SK-N-SH (cell line): ENCODE results near the gene LMO7. TPM values are rescaled to one million over a fixed set of nuclear protein-coding genes. Genes with fewer than 3 reads are reported as not detected.

Experiments used
- CTCF ChIA-PET: fragments of 300-600, 350-600 bp; formaldehyde crosslinking; extraction: SDS; loops from one replicate; lab custom pipeline; 2021; lab: Yijun Ruan, JAX
- POLR2A ChIA-PET: fragments of 350-600 bp; sonication (Branson Sonifier 250); formaldehyde crosslinking; extraction: SDS; loops from one replicate; lab custom pipeline; 2020; ENCODE audit warnings: antibody characterized with exemption, inconsistent platforms; lab: Yijun Ruan, JAX
- DNase-seq: peaks from one replicate; pipeline ENCODE4 v3.0.0; 2012
- H2AFZ ChIP-seq: fragments of 200-600 bp; sonication (generic); 2 replicates; pipeline ENCODE4 v1.8.1; 2016; ENCODE audit warnings: antibody characterized with exemption, mild to moderate bottlenecking, low read depth
- H3F3A ChIP-seq: fragments of 200-600 bp; sonication (generic); replicated peaks from 2 replicates; pipeline ENCODE3; 2016; ENCODE audit warnings: antibody characterized with exemption, mild to moderate bottlenecking; ENCODE audit not compliant: insufficient read depth
- H3K27ac ChIP-seq, 2 experiments: fragments of 200-500 bp in 1 of 2; fragments of 200-600 bp in 1 of 2; sonication (Bioruptor generic) in 1 of 2; sonication (generic), shearing (Covaris generic) in 1 of 2; 2 replicates each; pipeline versions ENCODE4 v1.5.1 to v1.6.1; 2014 to 2016; ENCODE audit warnings: low read depth in 2 of 2, inconsistent platforms in 1 of 2, low read length in 1 of 2, mild to moderate bottlenecking in 1 of 2, mixed read lengths in 1 of 2
- H3K27me3 ChIP-seq: fragments of 200-600 bp; sonication (generic), shearing (Covaris generic); 2 replicates; pipeline ENCODE4 v1.6.1; 2016; ENCODE audit warnings: mixed run types; ENCODE audit not compliant: insufficient read depth
- H3K36me3 ChIP-seq, 2 experiments: fragments of 200-500 bp in 1 of 2; fragments of 200-600 bp in 1 of 2; sonication (Bioruptor generic) in 1 of 2; sonication (generic) in 1 of 2; replicated peaks in 1 of 2; 2 replicates each; pipeline versions ENCODE3 to v1.5.1; 2014 to 2016; ENCODE audit warnings: low read length in 1 of 2, mild to moderate bottlenecking in 1 of 2; ENCODE audit not compliant: insufficient read depth in 2 of 2, control insufficient read depth in 1 of 2
- H3K4me1 ChIP-seq, 2 experiments: fragments of 200-500 bp in 1 of 2; fragments of 200-600 bp in 1 of 2; sonication (Bioruptor generic) in 1 of 2; sonication (generic), shearing (Covaris generic) in 1 of 2; 2 replicates each; pipeline versions ENCODE4 v1.5.1 to v1.6.1; 2014 to 2016; ENCODE audit warnings: low read depth in 1 of 2, low read length in 1 of 2, mixed run types in 1 of 2; ENCODE audit not compliant: insufficient read depth in 2 of 2, control insufficient read depth in 1 of 2
- H3K4me2 ChIP-seq: fragments of 200-600 bp; sonication (generic), shearing (Covaris generic); 2 replicates; pipeline ENCODE4 v1.6.1; 2017; ENCODE audit warnings: mixed run types
- H3K4me3 ChIP-seq, 2 experiments: fragments of 200-500 bp in 1 of 2; fragments of 200-600 bp in 1 of 2; sonication (Bioruptor generic) in 1 of 2; sonication (generic), shearing (Covaris generic) in 1 of 2; 2 replicates each; pipeline versions ENCODE4 v1.5.1 to v1.8.1; 2014 to 2016; ENCODE audit warnings: low read depth in 2 of 2, inconsistent platforms in 1 of 2, low read length in 1 of 2, mild to moderate bottlenecking in 1 of 2, mixed read lengths in 1 of 2, moderate library complexity in 1 of 2
- H3K79me2 ChIP-seq: fragments of 200-600 bp; sonication (generic); 2 replicates; pipeline ENCODE4 v1.8.1; 2017; ENCODE audit warnings: mild to moderate bottlenecking; ENCODE audit not compliant: insufficient read depth
- H3K9ac ChIP-seq: fragments of 200-600 bp; sonication (generic); 2 replicates; pipeline ENCODE4 v1.6.1; 2017; ENCODE audit warnings: mixed run types
- H3K9me2 ChIP-seq: fragments of 200-600 bp; sonication (generic); 2 replicates; pipeline ENCODE4 v1.6.1; 2017; ENCODE audit warnings: mixed run types
- H3K9me3 ChIP-seq: fragments of 200-600 bp; sonication (generic); 2 replicates; pipeline ENCODE4 v1.6.1; 2017; ENCODE audit warnings: mixed run types, mild to moderate bottlenecking, moderate library complexity
- H4K20me1 ChIP-seq: fragments of 200-600 bp; sonication (generic); 2 replicates; pipeline ENCODE4 v1.6.1; 2017; ENCODE audit warnings: mild to moderate bottlenecking, mixed run types; ENCODE audit not compliant: insufficient read depth
- ELF1 ChIP-seq: IDR thresholded peaks from 2 replicates; pipeline ENCODE4 v1.4.0; 2012
- FOSL2 ChIP-seq: IDR thresholded peaks from 2 replicates; pipeline ENCODE4 v1.4.0; 2012; ENCODE audit warnings: low read depth, mild to moderate bottlenecking, moderate library complexity, borderline replicate concordance
- GABPA ChIP-seq: IDR thresholded peaks from 2 replicates; pipeline ENCODE4 v1.4.0; 2012; ENCODE audit warnings: low read depth, mild to moderate bottlenecking
- MAX ChIP-seq: IDR thresholded peaks from 2 replicates; pipeline ENCODE4 v1.4.0; 2012; ENCODE audit warnings: low read depth
- MEF2A ChIP-seq: IDR thresholded peaks from 2 replicates; pipeline ENCODE4 v1.4.0; 2012; ENCODE audit warnings: low read depth, borderline replicate concordance
- MXI1 ChIP-seq: IDR thresholded peaks from 2 replicates; pipeline ENCODE4 v1.6.1; 2012; ENCODE audit warnings: mild to moderate bottlenecking, low read depth, low read length, improper control_type of control experiment
- NFIC ChIP-seq: IDR thresholded peaks from 2 replicates; pipeline ENCODE4 v1.4.0; 2012; ENCODE audit warnings: borderline replicate concordance
- NRF1 ChIP-seq: IDR thresholded peaks from 2 replicates; pipeline ENCODE4 v1.6.1; 2012; ENCODE audit warnings: low read depth, mild to moderate bottlenecking, low read length
- POLR2AphosphoS5 ChIP-seq: IDR thresholded peaks from 2 replicates; pipeline ENCODE4 v1.6.1; 2012; ENCODE audit warnings: low read depth, low read length
- RAD21 ChIP-seq: IDR thresholded peaks from 2 replicates; pipeline ENCODE4 v1.6.1; 2012; ENCODE audit warnings: mild to moderate bottlenecking, low read length
- REST ChIP-seq: IDR thresholded peaks from 2 replicates; pipeline ENCODE4 v1.6.1; 2012; ENCODE audit warnings: mild to moderate bottlenecking, low read depth, low read length, moderate library complexity
- SIN3A ChIP-seq: IDR thresholded peaks from 2 replicates; pipeline ENCODE4 v1.6.1; 2012; ENCODE audit warnings: low read depth, mild to moderate bottlenecking, low read length, moderate library complexity, borderline replicate concordance
- TAF1 ChIP-seq: IDR thresholded peaks from 2 replicates; pipeline ENCODE4 v1.6.1; 2012; ENCODE audit warnings: low read depth, mild to moderate bottlenecking, low read length, moderate library complexity, borderline replicate concordance
- TCF12 ChIP-seq: IDR thresholded peaks from 2 replicates; pipeline ENCODE4 v1.4.0; 2012
- TEAD4 ChIP-seq: IDR thresholded peaks from 2 replicates; pipeline ENCODE4 v1.4.0; 2012; ENCODE audit warnings: mild to moderate bottlenecking, borderline replicate concordance; ENCODE audit not compliant: insufficient read depth
- USF1 ChIP-seq: IDR thresholded peaks from 2 replicates; pipeline ENCODE4 v1.4.0; 2012; ENCODE audit warnings: low read depth, borderline replicate concordance
- polyA plus RNA-seq, 3 experiments: library from polyadenylated mRNA; depleted of rRNA; stranded (reverse); fragments of >200 nt; gene quantifications; 2 replicates each; pipeline ENCODE4 v1.2.3, GENCODE V29; 2012
- TF ChIP-seq, protein P1 (sequence below): IDR thresholded peaks from 2 replicates; pipeline ENCODE4; 2012
- TF ChIP-seq, protein P2 (sequence below): fragments of 200-600 bp; sonication (generic); IDR thresholded peaks from 2 replicates; pipeline ENCODE4 v1.6.1; 2017; ENCODE audit warnings: antibody characterized with exemption, mild to moderate bottlenecking, moderate library complexity
- TF ChIP-seq, protein P3 (sequence below): IDR thresholded peaks from 2 replicates; pipeline ENCODE4 v1.4.0; 2012; ENCODE audit warnings: low read depth, borderline replicate concordance

The LMO7 gene
- polyA plus RNA-seq, 1 of the 3 experiments (the other 2 are of a cell fraction) = 83.6 TPM

DNA sequence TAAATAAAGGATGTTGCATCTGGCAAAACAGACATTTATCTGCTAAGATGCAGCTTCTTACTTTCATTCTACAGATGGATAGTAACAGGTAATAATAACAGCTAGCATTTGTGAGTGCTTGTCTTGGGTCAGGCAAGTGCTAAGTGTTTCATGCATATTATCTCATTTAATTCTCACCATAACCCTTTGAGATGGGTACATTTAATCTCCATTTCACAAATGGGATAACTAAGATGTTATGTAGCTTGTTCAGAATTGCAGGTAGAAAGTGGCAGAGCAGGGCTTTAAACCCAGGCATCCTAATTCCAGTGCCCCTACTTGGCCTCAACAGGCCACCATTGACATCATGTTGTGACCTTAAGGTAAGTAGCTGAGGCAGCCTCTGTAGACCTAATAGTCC, 69.8 kb downstream of the LMO7 start:
- Histone ChIP-seq H3K9ac (0 out of 2 replicates have a peak overlapping the region, but pooled peaks have one; percentile 4), H3F3A (peaks cover 51% of the 10 kb centered on the region), H3K4me3 (no peak overlapping the region), H3K9me3 (no peaks in the 10 kb centered on the region), H2AFZ (no peak overlapping the region), H3K9me2 (no peaks in the 10 kb centered on the region), H3K27ac (peak overlapping the region in 1 of 2 experiments; percentile 60; a peak in 2 of 4 replicates), H3K27me3 (no peaks in the 10 kb centered on the region), H3K4me2 (peak overlapping the region; percentile 44; the same call in 1 of the 2 replicates), H3K36me3 (peaks cover 0 to 49% of the 10 kb centered on the region in 2 experiments), H3K4me1 (peaks cover 0 to 20% of the 10 kb centered on the region in 2 experiments; a peak in 2 of 4 replicates), H3K79me2 (peaks cover 100% of the 10 kb centered on the region), H4K20me1 (peaks cover 83% of the 10 kb centered on the region)
- ChIA-PET CTCF (interaction anchor here (1.3 to 2.7 kb wide), 3 partner anchors 10 to 164 kb away, joined by 4 to 16 read pairs (median 4); no protein-coding TSS in a partner anchor), POLR2A (no interaction called here)
- no peak for DNase-seq
- no peak for TF ChIP-seq REST
- TF ChIP-seq, protein P1, sequence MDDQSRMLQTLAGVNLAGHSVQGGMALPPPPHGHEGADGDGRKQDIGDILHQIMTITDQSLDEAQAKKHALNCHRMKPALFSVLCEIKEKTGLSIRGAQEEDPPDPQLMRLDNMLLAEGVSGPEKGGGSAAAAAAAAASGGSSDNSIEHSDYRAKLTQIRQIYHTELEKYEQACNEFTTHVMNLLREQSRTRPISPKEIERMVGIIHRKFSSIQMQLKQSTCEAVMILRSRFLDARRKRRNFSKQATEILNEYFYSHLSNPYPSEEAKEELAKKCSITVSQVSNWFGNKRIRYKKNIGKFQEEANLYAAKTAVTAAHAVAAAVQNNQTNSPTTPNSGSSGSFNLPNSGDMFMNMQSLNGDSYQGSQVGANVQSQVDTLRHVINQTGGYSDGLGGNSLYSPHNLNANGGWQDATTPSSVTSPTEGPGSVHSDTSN = no peak
- TF ChIP-seq NFIC = no peak
- no peak for TF ChIP-seq MEF2A
- TF ChIP-seq ELF1 = no peak
- TF ChIP-seq RAD21 = no peak
- TF ChIP-seq, protein P2, sequence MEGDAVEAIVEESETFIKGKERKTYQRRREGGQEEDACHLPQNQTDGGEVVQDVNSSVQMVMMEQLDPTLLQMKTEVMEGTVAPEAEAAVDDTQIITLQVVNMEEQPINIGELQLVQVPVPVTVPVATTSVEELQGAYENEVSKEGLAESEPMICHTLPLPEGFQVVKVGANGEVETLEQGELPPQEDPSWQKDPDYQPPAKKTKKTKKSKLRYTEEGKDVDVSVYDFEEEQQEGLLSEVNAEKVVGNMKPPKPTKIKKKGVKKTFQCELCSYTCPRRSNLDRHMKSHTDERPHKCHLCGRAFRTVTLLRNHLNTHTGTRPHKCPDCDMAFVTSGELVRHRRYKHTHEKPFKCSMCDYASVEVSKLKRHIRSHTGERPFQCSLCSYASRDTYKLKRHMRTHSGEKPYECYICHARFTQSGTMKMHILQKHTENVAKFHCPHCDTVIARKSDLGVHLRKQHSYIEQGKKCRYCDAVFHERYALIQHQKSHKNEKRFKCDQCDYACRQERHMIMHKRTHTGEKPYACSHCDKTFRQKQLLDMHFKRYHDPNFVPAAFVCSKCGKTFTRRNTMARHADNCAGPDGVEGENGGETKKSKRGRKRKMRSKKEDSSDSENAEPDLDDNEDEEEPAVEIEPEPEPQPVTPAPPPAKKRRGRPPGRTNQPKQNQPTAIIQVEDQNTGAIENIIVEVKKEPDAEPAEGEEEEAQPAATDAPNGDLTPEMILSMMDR = no peak
- no peak for TF ChIP-seq SIN3A
- TF ChIP-seq, protein P3, sequence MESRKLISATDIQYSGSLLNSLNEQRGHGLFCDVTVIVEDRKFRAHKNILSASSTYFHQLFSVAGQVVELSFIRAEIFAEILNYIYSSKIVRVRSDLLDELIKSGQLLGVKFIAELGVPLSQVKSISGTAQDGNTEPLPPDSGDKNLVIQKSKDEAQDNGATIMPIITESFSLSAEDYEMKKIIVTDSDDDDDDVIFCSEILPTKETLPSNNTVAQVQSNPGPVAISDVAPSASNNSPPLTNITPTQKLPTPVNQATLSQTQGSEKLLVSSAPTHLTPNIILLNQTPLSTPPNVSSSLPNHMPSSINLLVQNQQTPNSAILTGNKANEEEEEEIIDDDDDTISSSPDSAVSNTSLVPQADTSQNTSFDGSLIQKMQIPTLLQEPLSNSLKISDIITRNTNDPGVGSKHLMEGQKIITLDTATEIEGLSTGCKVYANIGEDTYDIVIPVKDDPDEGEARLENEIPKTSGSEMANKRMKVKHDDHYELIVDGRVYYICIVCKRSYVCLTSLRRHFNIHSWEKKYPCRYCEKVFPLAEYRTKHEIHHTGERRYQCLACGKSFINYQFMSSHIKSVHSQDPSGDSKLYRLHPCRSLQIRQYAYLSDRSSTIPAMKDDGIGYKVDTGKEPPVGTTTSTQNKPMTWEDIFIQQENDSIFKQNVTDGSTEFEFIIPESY = no peak
- no peak for TF ChIP-seq POLR2AphosphoS5
- TF ChIP-seq MXI1 = no peak
- no peak for TF ChIP-seq TAF1
- no peak for TF ChIP-seq TCF12
- no peak for TF ChIP-seq FOSL2
- no peak for TF ChIP-seq USF1
- no peak for TF ChIP-seq NRF1
- TF ChIP-seq GABPA = no peak
- no peak for TF ChIP-seq TEAD4
- no peak for TF ChIP-seq MAX
